ENCODE measurements around the gene ARID3A.

DNA sequence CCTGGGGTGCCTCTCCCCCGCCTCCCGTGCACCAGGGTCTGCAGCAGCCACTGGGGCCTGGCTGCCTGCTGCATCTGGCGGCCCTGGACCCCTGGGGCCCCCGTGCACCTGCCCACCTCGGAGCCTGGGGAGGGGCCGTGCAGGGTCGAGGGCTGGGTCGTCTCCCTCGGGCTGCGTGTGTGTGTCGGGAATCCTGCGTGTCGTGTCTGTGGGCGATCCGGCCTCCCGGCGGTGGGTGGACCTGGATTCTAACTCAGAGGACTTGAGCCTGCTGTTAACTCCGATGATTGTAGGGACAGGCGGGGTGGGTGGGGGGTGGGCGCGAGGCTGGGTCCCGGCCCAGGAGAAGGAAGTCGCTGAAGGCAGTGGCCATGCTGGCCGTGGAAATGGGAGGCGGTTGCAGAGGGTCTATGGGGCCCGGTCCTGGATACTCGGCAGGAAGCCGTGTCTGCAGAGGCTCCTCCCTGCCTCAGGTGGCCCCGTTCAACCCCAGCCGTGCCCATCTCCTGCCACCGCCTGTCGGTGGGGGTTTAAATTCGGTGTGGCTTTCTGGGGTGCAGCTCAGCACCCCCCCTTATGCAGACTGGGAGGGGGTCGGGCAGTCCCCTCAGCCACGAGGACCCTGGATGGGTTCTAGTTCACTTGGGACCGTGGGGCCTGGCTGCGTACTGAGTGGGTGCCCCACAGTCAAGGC, 48.9 kb downstream of the ARID3A start:
- TF ChIP-seq CTCF (conservative IDR thresholded peaks at IDR 0.05; ENCODE audit: low read length) (no peak), EZH2phosphoT487 (IDR thresholded peaks at IDR 0.05; ENCODE audit: borderline replicate concordance, low read depth, low read length) (no peak)
